Activated gamma-delta T cell treated with Interleukin-2 at 50 U/mL for 16 hours (primary cell): ENCODE results near the gene POLD2.
"Not testable (repeated sequence)": the region's sequence is repeated elsewhere in the genome, so short reads cannot be mapped to it uniquely, and the experiment has no call there.

ENCODE experiments used
- DNase-seq: peaks from one replicate; pipeline ENCODE4 v3.0.0-alpha.2; 2020

Gene POLD2

GRCh38 chr7:44138698-44139097 lies 15.3 kb upstream of the POLD2 start:
- DNase-seq, result no peak

- DNase-seq, result no peak
These were observed 13.4 kb upstream of the POLD2 start for GRCh38 chr7:44136731-44137130.

- DNase-seq, result no peak
These were observed 11.7 kb upstream of the POLD2 start for GRCh38 chr7:44134943-44135628.

- no peak for DNase-seq
These were observed 9.9 kb upstream of the POLD2 start for GRCh38 chr7:44133295-44133694.

- DNase-seq, result no peak
These were observed 8.7 kb upstream of the POLD2 start for GRCh38 chr7:44132039-44132438.

GRCh38 chr7:44131173-44132029 lies 8.1 kb upstream of the POLD2 start:
- DNase-seq, result no peak

- DNase-seq, result no peak
These were observed 5.6 kb upstream of the POLD2 start for GRCh38 chr7:44128721-44129582.

GRCh38 chr7:44127161-44127560 lies 3.8 kb upstream of the POLD2 start:
- no peak for DNase-seq

GRCh38 chr7:44126574-44126973 lies 3.2 kb upstream of the POLD2 start:
- DNase-seq, result not testable (repeated sequence)

GRCh38 chr7:44124822-44125202 lies 1.5 kb upstream of the POLD2 start:
- DNase-seq, result no peak

- DNase-seq, result no peak
These were observed 819 bp downstream of the POLD2 start for GRCh38 chr7:44122529-44122928.

GRCh38 chr7:44121761-44122420 lies 1.5 kb downstream of the POLD2 start:
- DNase-seq, result no peak

- no peak for DNase-seq
These were observed 3.0 kb downstream of the POLD2 start for GRCh38 chr7:44120395-44120794.

GRCh38 chr7:44119829-44120380 lies 3.4 kb downstream of the POLD2 start:
- no peak for DNase-seq

GRCh38 chr7:44117801-44118429 lies 5.4 kb downstream of the POLD2 start:
- no peak for DNase-seq

- no peak for DNase-seq
These were observed 6.3 kb downstream of the POLD2 start for GRCh38 chr7:44116789-44117666.

GRCh38 chr7:44116087-44116788 lies 7.1 kb downstream of the POLD2 start:
- no peak for DNase-seq

GRCh38 chr7:44114586-44115310 lies 8.6 kb downstream of the POLD2 start:
- DNase-seq, result no peak

GRCh38 chr7:44113764-44114354 lies 9.5 kb downstream of the POLD2 start:
- DNase-seq, result no peak
